Right lung (tissue), 5 donors: ENCODE results near the gene CDC34. TPM values are rescaled to one million over a fixed set of nuclear protein-coding genes. Genes with fewer than 3 reads are reported as not detected.
A peak's percentile ranks its signal among the peaks of the same experiment; 100 is the strongest.

Experiments used
- DNase-seq, 2 donors: peaks; one replicate each; pipeline ENCODE4 v3.0.0-alpha.2; 2013
- polyA plus RNA-seq, 5 donors: library from polyadenylated mRNA; unstranded; fragments of 120-200 nt; gene quantifications; one replicate each; pipeline versions ENCODE4 v1.2.1 to v1.2.3, GENCODE V29; 2013; ENCODE audit warnings: inconsistent platforms in 1 of 5, low replicate concordance in 1 of 5; ENCODE audit not compliant: insufficient read length in 5 of 5, insufficient read depth in 1 of 5

Gene CDC34
- polyA plus RNA-seq, 5 donors = 43.5 to 68.9 (median 50.8) TPM

GRCh38 chr19:538641-539428, 7.3 kb downstream of the CDC34 start:
- DNase-seq = no peak

- no peak for DNase-seq
Measured at GRCh38 chr19:539429-540030, 8.0 kb downstream of the CDC34 start.

- DNase-seq = no peak
Measured at GRCh38 chr19:540867-541637, 9.5 kb downstream of the CDC34 start.

- DNase-seq = no peak
Measured at GRCh38 chr19:541699-542098, 10.1 kb downstream of the CDC34 start.

- no peak for DNase-seq
Measured at GRCh38 chr19:542173-542866, 10.8 kb downstream of the CDC34 start.

GRCh38 chr19:543910-544608, 12.5 kb downstream of the CDC34 start, which contains the start of gene GZMM:
Gene GZMM, plus strand, starts transcription at chr19:544053. Its CDS starts 19 bp downstream, at chr19:544072.
- DNase-seq = no peak

GRCh38 chr19:547117-547516, 15.6 kb downstream of the CDC34 start:
- no peak for DNase-seq

GRCh38 chr19:547836-548720, 16.5 kb downstream of the CDC34 start:
- DNase-seq = no peak

GRCh38 chr19:548886-549830, 17.6 kb downstream of the CDC34 start:
- DNase-seq = no peak

- DNase-seq = no peak
Measured at GRCh38 chr19:554817-555216, 23.3 kb downstream of the CDC34 start.

- no peak for DNase-seq
Measured at GRCh38 chr19:555474-555808, 23.9 kb downstream of the CDC34 start.

- no peak for DNase-seq
Measured at GRCh38 chr19:556611-557382, 25.2 kb downstream of the CDC34 start.

- DNase-seq = peak; percentile 78 to 90
Measured at GRCh38 chr19:558770-559439, 27.3 kb downstream of the CDC34 start.

GRCh38 chr19:560121-560520, 28.6 kb downstream of the CDC34 start:
- DNase-seq = no peak

- DNase-seq = peak; percentile 46 to 81
Measured at GRCh38 chr19:566403-566802, 34.8 kb downstream of the CDC34 start.

GRCh38 chr19:566844-567243, 35.3 kb downstream of the CDC34 start:
- DNase-seq = no peak

- no peak for DNase-seq
Measured at GRCh38 chr19:567296-567900, 35.8 kb downstream of the CDC34 start.
